HG03108 (cell line): ENCODE measurements around the gene CS.
A peak's percentile ranks its signal among the peaks of the same experiment; 100 is the strongest.
"Not testable (repeated sequence)": the region's sequence is repeated elsewhere in the genome, so short reads cannot be mapped to it uniquely, and the experiment has no call there.

ENCODE experiments used
- ATAC-seq: cut with Tn5 transposase; IDR thresholded peaks from one replicate; pipeline ENCODE4 v1.9.1; 2021; ENCODE audit warnings: moderate library complexity; ENCODE audit not compliant: unreplicated experiment

CS gene

DNA sequence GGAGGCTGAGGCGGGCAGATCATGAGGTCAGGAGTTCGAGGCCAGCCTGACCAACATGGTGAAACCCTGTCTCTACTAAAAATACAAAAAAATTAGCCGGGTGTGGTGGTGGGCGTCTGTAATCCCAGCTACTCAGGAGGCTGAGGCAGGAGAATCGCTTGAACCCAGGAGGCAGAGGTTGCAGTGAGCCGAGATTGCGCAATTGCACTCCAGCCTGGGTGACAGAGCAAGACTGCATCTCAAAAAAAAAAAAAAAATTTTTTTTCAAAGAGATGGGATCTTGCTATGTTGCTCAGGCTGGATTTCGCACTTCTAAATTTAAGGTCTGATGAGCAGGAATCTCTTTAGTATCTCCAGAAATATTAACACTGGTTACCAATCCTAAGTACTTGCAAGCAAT lies 21.5 kb upstream of the CS start:
- ATAC-seq = not testable (repeated sequence)

DNA sequence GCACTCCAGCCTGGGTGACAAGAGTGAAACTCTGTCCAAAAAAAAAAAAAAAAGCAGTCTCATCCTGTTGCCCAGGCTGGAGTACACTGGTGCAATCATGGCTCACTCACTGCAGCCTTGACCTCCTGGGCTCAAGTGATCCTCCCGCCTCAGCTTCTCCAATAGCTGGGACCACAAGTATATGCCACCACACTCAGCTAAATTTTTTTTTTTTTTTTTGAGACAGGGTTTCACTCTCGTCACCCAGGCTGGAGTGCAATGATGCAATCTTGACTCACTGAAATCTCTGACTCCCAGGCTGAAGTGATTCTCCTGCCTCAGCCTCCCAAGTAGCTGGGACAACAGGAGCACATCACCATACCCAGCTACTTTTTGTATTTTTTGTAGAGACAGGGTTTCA lies 20.9 kb upstream of the CS start:
- ATAC-seq = no peak

DNA sequence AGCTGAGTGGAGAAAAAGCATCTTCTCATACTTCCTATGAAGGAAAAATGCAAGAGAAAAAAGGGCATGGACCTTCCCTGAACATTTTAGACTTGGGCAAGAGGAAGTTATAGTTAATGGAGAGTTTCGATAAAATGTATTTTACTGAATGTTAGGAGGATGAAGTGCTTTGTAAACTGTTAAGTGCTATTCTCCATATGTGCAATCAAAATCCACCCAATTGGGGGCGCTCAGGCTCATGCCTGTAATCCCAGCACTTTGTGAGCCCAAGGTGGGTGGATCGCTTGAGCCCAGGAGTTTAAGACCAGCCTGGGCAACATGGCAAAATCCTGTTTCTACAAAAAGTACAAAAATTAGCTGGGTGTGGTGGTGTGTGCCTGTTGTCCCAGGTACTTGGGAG lies 17.5 kb upstream of the CS start:
- ATAC-seq = no peak

DNA sequence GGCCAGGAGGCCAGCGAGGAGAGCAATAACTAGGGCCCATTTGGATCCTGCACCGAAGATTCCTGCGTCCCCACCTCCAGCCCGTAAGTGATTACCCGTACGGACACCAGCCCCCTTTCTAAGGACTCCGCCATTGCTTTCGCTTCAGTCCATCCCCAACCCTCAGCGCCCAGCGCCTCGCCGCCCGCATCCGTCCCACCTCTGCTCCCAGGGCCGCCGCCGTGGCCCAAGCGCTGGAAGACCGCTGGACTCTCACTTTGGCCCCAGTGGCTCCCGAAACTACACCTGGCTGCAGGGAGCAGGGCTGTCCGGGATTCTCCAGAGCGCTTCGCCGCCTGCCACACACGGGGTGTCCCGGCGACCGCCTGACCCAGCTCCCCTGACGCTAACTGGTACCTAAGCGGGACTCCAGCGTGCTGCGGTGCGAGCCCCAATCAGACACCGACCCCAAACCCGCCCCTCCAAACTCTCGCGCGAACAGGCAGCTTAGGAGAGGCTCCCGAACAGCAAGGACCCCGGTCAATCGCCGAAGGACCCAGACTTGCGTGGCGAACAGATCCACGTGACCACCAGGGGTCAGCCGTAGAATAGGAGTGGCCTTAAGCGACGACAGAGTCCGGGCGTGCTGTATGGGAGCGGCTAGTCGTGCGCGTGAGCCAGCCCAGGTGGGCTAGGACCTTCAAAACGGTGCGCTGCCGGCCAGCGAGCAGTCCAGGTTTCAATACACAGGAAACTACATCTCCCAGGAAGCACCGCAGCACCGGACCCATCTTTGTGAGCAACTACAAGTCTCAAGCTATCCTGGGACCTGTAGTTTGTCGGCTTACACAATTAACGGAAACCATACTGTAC lies 15.7 kb upstream of the CS start, which contains the start of gene CNPY2:
TSS of gene CNPY2 (minus strand) at position 367 of the 852 bp plus-strand sequence. CDS start 771 bp downstream, outside the sequence.
- peak; percentile 90 for ATAC-seq

DNA sequence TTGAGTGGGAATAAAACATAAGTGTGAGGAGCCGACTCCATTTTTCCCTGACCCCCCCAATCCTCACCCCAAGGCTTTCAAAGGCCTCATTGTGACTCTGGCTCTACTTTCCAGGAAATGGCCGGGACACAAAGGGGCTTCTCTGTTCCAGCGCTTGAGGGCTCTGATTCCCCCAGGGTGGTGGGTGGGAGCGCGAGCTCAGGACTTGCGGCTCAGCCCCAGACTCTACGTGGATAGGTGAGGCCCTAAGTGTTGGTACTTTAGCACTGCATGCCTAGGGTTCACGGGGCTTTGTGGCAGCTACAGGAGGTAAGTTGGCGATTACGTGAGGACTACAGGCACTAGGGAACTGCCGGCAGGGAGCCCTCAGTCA lies 15.1 kb upstream of the CS start:
- no peak for ATAC-seq

DNA sequence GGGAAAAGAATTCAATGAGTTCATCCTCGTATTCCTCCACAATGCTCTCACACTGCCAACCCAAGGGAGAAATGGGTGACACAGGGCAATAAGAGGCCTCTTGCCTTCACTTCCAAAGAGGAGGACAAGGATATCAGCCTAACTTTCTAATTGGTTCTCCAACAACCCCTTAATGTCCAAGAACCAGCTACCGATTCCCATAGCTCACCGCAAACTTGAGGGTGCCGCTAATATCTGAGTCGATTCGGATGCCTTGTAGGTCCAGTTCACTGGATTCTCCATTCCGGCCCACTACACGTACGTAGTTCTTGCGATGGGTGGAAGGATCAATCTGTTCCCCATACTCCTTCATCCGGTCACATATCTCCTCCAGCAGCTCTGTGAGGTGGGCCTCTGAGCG lies 10.9 kb upstream of the CS start:
- ATAC-seq = no peak

DNA sequence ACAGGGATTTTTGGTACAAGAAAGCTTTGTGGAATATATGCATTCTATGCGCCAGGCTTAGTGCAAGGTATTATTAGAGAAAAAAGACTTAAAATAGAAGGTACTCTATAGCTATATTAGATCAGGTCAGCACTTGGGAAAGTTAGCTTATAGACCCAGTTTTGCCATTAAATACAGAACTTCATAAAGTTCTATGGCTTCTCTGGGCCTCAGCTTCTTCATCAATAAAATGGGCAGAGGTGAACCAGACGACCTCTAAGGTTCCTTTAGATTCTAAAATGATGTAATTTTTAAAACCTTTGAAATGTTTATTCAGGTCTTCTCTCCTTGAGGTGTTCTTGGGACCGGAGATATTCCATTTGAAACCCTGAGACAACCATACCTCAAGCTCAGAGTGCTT lies 8.6 kb upstream of the CS start:
- no peak for ATAC-seq

DNA sequence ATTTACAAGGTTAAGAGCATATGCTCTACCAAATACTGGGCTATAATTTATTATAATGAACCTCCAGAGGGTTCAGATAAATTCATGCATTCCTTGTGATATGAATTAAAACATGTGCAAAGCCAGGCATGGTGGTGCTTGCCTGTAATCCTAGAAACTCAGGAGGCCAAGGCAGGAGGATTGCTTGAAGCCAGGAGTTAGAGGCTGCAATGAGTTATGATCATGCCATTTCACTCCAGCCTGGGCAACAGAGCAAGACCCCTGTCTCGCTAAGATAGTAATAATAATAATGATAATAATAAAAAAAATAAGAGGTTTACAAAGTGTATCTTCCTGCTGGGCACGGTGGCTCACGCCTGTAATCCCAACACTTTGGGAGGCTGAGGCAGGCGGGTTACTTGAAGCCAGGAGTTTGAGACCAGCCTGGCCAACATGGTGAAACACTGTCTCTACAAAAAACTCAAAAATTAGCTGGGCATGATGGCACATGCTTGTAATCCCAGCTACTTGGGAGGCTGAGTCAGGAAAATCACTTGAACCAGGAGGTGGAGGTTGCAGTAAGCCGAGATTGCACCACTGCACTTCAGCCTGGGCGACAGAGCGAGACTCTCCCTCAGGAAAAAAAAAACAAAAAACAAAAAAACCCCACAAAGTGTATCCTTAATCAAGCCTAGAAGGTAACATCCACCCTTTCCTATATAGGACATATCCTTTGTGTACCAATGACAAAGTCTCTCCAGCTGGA lies 7.3 kb upstream of the CS start:
- no peak for ATAC-seq

DNA sequence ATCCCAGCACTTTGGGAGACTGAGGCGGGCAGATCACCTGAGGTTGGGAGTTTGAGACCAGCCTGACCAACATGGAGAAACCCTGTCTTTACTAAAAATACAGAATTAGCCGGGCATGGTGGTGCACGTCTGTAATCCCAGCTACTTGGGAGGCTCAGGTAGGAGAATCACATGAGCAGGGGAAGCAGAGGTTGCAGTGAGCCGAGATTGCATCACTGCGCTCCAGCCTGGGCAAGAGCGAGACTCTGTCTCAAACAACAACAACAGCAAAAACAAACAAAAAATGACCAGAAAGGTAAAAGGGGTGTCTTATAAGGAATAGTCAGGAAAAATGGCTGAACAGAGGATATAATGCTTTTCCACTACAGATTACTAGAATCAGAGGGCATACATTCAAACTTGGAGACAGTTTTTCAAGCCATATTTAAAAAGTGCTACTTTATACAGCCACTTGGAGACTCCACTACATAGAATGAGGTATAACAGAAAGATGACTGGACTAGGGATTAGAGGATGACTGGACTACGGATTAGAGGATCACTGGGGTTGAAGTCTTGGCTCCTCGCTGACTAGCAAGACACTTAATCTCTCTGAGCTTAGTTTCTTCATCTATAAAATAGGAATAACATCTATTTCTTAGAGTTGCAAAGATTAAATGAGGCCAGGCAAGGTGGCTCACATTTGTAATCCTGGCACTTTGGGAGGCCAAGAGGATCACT lies 4.9 kb upstream of the CS start:
- no peak for ATAC-seq

DNA sequence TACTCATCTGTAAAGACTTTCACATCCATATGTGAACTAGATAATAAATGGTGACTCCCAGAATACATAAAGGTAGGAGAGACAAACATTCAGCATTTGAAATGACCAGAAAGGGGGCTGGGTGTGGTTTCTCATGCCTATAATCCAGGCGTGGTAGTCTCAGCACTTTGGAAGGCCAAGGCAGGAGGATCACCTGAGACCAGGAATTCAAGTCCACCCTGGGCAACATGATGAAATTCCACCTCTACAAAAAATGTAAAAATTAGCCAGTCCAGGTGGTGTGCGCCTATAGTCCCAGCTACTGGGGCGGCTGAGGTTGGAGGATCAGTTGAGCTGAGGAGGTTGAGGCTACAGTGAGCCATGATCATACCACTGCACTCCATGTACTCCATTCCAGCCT lies 4.1 kb upstream of the CS start:
- no peak for ATAC-seq

DNA sequence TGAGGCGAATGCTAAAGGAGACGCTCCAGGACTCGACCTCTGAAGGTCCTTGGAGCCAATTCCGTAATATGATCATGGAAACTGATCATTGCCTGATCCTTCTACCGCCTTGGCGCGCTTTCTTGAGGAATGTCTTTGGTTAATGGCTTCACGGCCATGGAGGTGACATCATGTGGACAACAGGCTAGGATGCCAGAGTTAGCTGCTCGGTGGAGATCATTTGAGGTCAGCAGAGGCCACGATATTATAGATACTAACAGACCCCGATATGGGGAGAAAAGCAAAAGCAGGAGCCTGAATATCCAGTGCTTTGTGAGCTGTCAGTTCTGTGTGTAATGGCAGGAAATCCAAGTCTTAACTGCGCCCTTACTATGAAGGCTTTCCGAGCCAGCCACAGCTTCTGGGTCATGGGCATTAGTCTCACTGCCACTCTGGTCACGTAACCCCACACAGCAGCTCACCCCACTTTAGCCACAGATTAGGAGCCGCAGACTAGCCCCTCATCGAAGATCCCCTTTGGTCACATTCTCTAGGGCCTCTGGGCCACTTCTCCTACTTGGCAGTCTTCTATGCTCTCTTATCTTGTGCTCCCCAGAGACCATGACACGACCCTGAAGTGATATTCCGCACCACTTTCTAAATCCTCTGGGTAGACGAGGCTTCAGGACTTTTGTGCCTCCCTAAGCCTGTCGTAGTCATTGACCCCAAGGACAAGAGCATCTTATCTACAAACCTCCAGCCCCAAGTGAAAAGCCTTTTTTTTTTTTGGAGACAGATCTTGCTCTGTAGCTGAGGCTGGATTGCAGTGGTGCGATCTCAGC lies 724 bp upstream of the CS start:
- no peak for ATAC-seq

DNA sequence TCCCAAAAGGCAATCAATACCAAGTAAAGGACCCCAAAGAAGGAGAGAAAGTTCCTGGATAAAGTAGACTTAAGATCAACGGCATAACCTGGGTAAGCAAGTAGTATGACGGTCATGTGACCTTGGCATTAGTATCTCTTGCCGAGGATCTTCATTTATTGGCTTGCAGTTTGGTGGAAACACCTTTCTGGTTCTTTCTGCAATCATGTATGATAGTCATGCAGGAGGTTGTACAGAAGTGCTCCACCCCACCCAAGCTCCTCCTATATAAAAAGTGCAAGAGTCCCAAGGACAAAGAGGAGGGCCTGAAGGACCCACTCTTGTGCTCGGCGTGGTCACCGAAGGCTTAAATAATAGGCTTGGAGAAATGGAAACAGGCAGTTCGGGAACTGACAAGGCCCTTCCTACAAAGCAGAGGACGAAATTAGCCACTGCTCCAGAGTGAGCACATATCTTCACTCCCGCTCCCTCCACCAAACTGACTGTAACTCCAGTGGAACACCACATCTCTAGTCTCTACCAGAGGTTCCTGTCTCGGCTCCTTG lies 750 bp downstream of the CS start:
- ATAC-seq = no peak

DNA sequence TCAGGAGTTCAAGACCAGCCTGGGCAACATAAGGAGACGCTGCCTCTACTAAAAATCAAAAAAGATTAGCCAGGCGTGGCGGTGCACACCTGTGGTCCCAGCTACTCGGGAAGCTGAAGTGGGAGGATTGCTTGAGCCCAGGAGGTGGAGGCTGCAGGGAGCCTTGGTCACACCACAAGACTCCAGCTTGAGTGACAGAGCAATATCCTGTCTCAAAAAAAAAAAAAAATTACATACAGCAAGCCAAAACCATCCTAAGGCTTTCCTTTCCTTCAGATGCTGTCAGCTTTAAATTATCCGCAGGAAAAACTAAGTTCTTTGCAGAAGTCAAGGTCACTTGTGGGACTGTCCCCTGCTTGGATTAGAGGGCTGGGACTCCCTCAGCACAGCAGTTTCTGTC lies 1.3 kb downstream of the CS start:
- no peak for ATAC-seq

DNA sequence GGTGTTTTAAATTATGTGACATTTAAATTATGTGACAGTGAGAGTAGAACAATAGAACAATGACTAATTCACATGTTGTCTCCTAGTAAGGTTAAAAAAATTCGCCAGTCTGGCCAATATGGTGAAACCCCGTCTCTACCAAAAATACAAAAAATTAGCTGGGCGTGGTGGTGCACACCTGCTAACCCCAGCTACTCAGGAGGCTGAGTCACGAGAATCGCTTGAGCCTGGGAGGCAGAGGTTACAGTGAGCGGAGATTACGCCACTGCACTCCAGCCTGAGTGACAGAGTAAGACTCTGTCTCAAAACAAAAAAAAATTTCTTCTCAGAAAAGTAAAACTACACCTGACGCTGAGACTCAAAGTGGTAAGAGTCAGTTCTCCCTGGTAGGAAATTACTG lies 2.7 kb downstream of the CS start:
- ATAC-seq = no peak

DNA sequence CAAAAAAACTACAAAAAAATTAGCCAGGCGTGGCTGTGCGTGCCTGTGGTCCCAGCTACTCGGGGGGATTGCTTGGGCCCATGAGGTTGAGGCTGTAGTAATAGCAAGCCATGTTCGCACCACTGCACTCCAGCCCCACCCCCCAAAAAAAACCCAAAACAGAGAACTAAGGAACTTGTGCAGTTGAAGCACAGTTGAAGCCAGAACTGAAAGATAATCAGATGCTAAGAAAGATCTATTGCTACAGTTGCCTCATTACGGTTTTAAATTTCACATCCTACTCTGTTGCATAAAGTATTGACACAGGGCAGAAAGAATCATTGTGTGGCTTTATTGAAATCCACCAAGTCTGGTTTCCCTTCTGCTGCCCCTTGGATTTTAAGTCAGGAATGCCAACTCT lies 3.8 kb downstream of the CS start:
- no peak for ATAC-seq

DNA sequence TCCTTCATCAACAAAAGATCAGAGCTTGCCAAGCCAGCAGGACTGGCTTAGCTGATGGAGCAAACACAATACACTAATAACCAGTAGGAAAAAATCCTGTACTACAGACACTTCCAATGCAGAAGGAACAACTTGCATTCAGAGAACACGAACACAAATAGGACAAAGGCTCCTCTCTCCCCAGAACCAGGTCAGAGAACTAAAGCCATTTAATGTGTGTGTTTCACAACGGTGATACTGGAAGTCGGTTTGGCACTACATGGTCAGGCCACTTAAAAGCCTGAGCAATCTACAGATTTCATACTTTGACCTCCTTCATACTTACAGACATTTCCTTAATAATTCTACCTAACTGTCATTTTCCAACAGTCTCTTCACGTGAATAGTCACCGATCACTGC lies 6.3 kb downstream of the CS start:
- no peak for ATAC-seq

DNA sequence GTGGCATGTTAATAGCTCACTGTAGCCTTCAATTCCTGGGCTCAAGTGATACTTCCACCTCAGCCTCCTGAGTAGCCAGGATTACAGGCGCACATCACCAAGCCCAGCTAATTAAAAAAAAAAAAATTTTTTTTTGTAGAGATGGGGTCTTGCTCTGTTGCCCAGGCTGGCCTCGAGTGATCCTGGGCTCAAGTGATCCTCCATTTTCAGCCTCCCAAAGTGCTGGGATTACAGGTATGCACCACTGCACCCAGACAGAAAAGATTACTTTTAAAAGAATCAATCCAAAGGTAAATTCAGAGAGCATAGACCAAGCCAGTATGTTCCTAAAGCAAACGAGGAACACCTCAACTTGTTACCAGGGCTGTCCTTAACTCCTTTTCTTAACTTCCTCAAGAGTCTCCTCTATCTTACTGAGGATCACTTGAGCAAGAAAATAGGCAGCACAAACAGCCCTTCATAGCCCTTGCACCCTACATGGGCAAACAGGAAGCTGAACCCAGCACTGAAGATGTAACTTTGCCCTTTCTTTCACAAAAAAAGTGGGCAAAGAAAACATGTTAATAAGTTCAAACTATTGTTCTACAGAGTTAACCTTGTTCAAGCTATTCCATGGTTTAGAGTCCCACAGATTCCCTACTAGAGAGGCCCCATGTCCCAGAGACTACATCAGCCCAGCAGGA lies 11.3 kb downstream of the CS start:
- ATAC-seq = no peak

DNA sequence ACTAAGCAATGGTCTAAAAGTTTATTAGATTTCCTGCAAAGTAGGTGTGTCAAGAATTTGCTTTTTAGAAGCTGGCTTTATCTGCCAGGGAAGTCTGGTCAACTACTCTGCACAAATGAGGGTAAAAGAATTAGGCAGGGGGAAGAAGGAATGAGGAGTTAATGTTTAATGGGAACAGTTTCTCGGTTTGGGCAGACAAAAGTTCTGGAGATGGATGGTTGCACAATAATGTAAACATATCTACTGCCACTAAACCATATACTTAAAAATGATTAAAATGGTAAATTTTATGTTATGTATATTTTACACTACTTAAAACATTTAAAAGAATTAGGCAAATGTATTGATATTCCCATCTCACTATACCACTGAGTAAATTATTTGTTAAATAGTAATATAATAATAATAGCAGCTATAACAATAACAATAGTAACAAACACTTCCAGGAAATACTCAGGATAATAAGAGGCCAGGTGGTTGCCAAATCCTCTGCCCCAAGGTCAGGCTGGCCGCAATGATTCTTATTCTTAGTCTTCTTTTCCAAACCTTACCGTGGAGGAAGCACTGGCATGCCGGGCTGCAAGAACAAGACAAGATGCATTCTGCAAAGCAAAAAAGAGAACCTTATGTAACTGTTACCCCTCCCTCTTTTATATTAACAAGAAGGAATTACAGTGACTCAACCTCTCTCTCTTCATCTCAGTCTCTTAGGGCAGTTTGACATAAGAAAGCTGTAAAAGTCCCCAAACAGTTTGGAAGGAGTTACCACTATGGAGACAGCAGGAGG lies 13.9 kb downstream of the CS start:
- no peak for ATAC-seq

DNA sequence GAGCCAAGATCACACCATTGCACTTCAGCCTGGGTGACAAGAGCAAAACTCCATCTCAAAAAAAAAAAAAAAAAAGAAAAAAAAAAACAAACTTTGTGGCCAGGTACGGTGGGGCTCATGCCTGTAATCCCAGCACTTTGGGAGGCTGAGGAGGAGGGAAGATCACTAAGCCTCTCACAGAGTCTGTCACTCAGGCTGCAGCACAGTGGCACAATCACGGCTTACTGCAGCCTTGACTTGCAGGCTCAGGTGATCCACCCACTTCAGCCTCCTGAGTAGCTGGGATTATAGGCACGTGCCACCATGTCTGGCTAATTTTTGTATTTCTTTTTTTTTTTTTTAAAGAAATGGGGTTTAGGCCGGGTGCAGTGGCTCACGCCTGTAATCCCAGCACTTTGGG lies 15.9 kb downstream of the CS start:
- not testable (repeated sequence) for ATAC-seq
